SHP77 treated with DMSO at 0.1 percent for 48 hours (cell line): ENCODE measurements around the gene SLC2A13.
"Not testable (repeated sequence)": the region's sequence is repeated elsewhere in the genome, so short reads cannot be mapped to it uniquely, and the experiment has no call there.

Experiments used
- DNase-seq: peaks from one replicate; lab custom pipeline; 2025; lab: John Stamatoyannopoulos, UW

SLC2A13 gene

DNA sequence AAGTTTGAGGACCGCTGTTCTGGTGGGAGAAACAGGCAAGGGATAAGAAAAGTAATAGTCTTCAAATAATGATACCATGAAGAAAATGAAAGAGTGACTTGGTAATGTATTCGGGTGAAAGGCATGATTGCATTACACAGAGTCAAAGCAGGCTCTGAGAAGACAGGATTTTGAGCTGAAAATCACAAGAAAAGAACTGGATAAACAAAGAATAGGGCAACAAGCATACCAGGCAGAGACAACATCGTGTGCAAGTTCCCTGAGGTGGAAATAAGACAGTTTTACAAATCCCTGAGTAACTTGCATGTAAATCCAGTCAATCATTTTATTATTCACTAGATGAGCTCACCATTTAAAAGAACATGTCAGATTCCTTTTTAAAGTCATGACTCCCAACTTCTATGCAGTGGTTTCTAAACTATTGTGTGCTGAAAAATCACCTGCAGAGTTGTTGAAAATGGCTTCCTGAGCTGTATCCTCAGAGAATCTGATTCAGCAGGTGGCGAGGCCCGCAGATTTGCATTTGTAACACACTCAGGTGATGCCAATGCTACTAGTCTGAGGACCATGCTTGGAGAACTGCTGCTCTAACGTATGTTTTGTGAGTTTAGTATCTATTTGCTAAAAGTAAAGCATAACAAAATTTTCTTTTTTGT lies 353.3 kb downstream of the SLC2A13 start:
- DNase-seq = no peak

DNA sequence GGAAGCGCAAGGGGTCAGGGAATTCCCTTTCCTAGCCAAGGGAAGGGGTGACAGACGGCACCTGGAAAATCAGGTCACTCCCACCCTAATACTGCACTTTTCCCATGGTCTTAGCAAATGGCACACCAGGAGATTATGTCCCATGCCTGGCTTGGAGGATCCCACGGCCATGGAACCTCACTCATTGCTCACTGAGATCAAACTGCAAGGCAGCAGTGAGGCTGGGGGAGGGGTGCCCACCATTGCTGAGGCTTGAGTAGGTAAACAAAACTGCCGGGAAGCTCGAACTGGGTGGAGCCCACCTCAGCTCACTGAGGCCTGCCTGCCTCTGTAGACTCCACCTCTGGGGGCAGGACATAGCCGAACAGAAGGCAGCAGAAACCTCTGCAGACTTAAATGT lies 359.7 kb downstream of the SLC2A13 start:
- not testable (repeated sequence) for DNase-seq

DNA sequence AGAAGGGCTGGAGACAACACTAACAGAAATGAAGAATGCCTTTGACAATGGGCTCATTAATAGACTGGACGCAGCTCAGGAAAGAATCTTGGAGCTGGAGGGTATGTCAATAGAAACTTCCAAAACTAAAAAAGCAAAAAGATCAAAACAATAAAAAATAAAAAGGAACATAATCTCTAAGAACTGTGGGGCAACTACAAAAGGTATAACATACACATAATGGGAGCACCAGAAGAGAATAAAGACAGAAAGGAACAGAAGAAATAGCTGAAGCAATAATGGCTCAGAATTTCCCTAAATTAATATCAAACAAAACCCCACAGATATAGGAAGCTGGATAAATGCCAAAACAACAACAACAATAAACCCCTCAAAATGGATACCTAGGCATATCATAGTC lies 362.2 kb downstream of the SLC2A13 start:
- no peak for DNase-seq

GRCh38 chr12:39736406-39736805 lies 369.5 kb downstream of the SLC2A13 start:
- DNase-seq = no peak

GRCh38 chr12:39723831-39724230 lies 382.1 kb downstream of the SLC2A13 start:
- no peak for DNase-seq

- DNase-seq = no peak
Observed at GRCh38 chr12:39722504-39722903, 383.4 kb downstream of the SLC2A13 start.

DNA sequence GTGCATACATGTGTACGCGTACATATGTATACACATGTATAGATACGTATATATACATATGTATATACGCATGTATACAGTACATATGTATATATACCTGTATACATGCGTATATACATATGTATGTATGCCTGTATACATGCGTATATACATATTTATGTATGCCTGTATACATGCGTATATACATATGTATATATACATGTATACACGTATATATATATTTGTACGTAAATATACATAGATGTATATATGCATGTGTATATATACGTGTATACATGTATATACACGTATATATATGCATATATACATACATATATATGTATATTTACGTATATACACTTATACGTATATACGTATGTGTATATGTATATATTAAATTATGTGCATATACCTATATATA lies 392.3 kb downstream of the SLC2A13 start:
- DNase-seq = no peak

DNA sequence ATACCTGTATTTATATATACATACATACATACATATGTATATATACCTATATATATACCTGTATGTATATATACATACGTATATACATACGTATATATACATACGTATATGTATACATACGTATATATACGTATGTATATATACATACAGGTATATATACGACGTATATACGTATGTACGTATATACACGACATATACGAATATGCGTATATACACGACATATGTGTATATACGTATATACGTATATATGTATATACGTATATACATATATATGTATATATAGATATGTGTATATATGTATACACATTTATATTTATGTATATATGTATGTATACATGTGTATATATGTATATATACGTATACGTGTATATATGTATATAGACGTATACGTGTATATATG lies 393.5 kb downstream of the SLC2A13 start:
- no peak for DNase-seq
